Middle frontal gyrus (tissue), 1 donor: Measurements from ENCODE around the gene FOXP1.

Source experiments
- DNase-seq: peaks from one replicate; pipeline ENCODE4 v3.0.0-alpha.2; 2015; ENCODE audit warnings: low spot score; ENCODE audit errors: extremely low spot score

FOXP1 gene

DNA sequence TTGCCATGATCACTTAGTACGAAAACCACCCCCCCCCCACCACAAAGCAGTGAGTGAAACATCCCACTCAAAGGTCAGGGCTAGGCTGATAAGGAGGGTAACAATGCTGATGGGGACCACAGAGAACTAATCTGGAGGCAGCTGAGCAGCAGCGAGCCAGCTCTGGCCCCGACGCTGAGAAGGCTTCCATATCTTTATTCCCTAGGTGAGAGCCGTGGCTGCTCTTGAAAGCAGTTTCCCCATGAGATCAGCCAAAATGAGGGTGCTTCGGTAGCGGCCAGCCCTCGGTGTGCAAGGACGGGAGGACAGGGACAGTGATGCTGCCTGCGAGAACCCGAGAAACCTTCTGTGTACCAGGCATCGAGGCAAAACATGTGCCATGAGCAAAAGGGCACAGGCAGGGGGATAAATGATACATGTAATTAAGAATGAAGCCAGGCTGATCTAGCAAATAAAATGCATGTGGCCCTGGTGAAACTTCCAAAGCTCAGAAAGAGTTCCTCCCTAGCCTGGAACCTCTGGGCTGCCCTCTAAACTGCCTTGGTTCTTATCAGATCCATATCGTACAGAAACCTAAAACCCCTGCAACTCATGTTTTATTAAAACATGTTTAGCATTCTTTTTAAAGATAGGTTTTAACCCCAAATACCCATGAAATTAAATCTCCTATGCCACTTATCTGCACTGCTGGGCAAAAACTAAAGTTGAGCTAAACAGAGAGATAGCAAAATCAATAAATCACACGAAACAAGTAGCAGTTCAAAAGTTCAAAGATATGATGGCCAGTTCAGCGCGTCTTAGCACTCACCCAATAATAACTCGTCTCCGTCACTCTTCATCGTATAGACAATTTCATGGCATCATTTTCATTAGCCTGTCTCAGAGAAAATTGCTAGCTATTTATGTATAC, 337.3 kb downstream of the FOXP1 start:
- no peak for DNase-seq

DNA sequence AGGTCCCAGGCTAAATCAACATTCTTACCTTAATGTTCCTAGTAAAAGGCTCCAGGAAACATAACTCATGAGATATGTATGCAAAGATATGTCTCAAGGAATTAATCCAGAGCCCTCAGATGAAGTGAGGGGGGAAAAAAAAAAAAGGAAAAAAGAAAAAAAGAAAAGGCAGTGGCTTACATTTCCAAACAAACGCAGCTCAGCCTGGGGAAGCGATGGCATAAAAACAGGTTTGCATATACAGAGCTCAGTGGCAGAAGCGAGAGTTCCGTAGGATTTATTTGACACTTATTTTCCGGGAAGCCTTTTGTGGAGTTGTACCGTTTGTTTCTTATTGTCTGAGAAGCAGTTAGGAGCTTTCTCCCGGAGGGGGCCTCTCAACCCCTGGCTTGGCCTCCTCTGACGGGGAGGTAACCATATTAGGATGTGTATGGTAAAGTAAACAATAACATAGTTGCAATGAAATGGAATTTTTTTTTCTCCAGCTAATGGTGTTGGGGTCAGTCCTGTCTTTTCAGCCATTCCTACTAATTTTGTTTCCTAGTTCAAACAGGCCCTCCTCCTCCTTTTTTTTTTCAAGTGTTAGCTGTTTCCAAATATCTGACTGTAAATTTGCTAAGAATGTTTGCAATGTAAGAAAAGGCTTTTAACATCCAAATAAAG, 338.6 kb downstream of the FOXP1 start:
- DNase-seq: no peak

GRCh38 chr3:71244153-71244825, 339.2 kb downstream of the FOXP1 start:
- DNase-seq: no peak

DNA sequence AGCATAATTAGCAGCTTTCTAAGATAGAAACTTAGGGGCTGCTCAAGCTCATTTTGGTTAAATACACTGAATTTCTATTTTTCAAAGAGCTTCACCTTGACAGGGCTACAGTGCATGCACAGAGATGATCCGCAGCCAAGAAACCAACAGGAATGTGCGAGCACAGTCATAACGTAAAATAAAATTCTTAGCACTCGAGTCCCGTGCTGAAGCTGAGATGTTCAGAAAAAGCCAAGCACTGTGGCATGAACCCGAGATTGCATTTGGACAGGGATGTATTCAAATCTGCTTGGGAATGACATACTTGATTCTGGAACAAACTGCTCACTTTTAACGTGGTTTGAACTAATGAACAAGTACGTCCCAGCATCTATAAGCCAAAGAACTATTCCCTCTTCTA, 340.3 kb downstream of the FOXP1 start:
- no peak for DNase-seq

DNA sequence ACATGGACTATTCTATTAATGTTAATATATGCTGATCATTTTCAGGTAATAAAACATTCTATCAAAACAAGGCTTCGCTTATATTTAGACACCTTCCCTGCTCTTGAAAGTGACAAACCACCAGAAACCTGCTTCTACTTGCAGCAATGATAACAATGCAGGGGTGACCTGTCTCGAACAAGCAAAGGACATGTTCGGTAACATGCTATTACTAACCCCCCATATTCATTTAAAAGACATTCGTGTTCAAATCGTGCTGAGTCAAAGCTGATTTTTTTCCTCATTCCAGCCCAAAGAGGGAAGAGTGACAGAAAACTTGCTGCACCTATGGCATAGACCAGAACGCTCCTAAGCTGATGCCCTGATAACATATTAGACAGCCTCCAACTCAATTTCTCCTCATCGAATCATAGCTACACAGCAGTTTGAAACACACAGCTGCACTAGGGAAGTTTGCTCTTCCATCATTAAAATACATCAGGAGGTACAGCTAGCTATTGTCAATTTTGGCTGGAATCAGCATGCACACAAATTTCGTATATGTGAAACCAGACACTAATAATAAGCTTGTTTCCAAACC, 341.5 kb downstream of the FOXP1 start:
- DNase-seq: no peak

GRCh38 chr3:71241246-71241901, 342.2 kb downstream of the FOXP1 start:
- DNase-seq: no peak

GRCh38 chr3:71240034-71240433, 343.5 kb downstream of the FOXP1 start:
- no peak for DNase-seq

DNA sequence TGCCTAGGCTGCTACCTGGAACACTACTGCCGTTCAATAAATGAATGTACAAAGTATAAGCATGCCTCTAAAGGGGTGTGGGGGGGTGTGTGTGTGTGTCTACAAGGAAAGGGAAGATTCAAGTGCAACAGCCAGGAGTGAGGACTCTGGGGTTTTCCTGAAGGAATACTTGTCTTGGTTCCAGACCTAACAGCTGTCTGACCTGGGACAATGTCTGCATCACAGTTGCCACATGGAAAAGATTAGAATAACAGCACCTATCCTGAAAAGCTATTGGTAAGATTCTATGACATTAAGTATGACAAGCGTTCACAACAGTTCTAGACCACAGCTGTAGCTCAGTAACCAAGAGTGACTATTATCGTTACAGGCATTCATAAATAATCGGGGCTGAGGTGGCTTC, 345.2 kb downstream of the FOXP1 start:
- DNase-seq: no peak

- no peak for DNase-seq
Measured at GRCh38 chr3:71237672-71238071, 345.9 kb downstream of the FOXP1 start.

DNA sequence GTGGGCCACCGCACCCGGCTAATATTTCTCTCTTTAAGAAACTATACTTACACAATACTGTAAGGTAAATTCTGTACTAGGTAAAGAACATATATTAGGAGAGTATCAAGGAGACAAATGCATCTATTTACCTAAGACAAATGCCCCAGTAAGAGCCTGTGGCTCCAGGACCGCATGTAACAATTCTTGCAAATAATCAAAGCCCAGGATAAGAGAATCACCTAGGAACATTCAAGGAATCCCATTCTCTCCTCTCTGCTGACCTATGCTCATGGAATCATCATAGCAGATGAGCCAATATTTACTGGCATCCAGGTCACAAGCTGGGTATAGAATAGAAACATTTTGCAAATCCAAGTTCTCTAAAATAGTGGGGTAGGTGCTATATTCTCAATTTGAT, 347.7 kb downstream of the FOXP1 start:
- DNase-seq: no peak

- no peak for DNase-seq
Measured at GRCh38 chr3:71232895-71233294, 350.6 kb downstream of the FOXP1 start.

DNA sequence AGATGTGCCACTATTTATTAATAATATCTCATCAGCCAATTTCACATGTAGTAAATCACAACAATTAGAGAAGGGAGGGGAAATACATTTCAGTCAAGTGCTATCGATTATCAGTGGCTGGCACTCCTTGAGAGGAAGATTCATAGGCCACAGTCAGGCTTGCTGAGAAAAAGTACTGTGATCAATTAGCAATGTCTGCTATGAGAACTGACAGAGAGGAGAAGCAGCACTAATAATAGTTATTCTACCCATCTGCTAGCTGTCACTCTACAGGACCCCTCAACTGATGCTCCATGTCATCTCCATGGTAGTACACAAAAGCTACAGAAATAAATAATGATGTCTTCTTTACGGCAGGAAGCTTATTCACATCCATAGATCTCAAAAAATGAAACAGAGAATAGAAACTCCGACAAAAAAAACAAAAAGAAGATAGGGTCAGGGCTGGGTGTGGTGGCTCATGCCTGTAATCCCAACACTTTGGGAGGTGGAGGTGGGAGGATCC, 351.3 kb downstream of the FOXP1 start:
- DNase-seq: no peak

- DNase-seq: no peak
Measured at GRCh38 chr3:71231680-71232079, 351.8 kb downstream of the FOXP1 start.

DNA sequence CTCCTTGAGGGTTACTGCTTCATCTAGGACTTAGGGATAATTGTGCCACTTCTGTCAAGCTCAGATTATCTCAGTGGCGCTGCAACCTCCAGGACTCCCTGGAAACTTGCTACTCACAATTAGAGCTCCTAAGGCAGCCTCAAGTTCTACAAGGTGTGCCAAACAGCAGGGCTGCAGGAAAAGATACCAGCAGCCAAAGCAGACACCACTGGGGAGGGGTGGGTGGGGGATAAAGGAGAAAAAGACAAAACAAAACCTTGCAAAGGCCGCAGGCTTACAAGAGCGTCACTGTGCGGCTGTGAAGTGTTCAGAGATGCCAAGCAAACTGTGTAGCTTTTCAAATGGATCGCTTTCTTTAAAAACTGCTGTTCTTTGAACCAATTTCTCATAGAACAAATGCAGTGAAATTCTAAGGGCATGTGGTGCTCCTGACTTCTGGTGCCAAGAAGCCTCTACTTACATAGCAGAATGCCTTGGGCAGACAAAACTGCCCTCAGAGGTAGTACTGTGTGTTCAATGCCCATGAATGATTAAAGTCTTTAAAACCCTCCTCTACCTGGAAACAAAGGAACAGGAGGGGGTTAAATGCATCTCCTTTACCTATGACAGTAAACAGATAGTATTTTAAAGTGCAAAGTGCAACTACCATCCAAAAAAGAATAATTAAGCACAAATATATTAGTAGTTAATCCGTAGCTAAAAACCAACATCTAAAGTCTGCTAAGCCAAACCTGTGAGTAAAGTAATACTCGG, 353.4 kb downstream of the FOXP1 start:
- no peak for DNase-seq

DNA sequence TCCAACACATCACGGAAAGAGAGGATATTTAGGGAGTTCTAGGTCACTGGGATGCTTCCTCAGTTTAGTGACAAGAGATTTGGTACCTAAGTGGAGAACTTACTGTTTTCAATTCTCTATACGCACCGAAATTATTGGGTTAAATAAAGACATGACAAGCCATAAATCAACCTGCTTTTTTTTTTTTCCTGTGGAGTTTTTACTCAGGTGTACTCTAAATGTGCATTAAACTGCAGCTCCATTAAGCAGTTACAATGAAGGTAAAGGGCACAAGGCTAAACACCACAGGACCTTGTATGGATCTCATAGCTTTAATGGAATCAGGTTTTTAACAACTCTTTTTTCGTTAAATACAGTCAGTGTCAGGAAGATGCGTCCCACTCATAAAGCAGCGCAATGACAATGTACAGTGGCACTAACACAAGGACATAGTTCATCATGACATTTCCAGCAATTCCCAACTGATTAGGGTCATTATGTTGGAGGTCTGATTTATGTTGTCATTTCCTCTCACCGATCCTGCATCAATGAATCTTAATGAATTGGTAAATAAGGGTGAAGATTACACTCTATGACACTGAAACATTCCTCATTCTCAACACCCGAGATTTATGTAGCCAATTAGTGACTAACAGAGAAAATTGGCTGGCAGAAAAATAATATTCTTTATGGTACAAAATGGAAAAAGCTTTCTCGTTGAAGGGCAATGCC, 355.2 kb downstream of the FOXP1 start:
- no peak for DNase-seq

- DNase-seq: no peak
Measured at GRCh38 chr3:71227270-71227661, 356.3 kb downstream of the FOXP1 start.

- no peak for DNase-seq
Measured at GRCh38 chr3:71226565-71227269, 356.8 kb downstream of the FOXP1 start.

GRCh38 chr3:71225951-71226564, 357.5 kb downstream of the FOXP1 start:
- no peak for DNase-seq
